GM19455 (cell line): ENCODE measurements around the gene PRKCE.

Source experiments
- ATAC-seq: cut with Tn5 transposase; IDR thresholded peaks from one replicate; pipeline ENCODE4 v1.9.1; 2021; ENCODE audit not compliant: unreplicated experiment

PRKCE gene

GRCh38 chr2:45950606-45951005 is 299.1 kb downstream of the PRKCE start:
- ATAC-seq = no peak

- ATAC-seq = no peak
Measured at GRCh38 chr2:45951025-45951727, 299.7 kb downstream of the PRKCE start.

GRCh38 chr2:45952591-45952990 is 301.1 kb downstream of the PRKCE start:
- no peak for ATAC-seq

GRCh38 chr2:45953376-45954027 is 302.0 kb downstream of the PRKCE start:
- ATAC-seq = no peak

GRCh38 chr2:45954233-45954850 is 302.9 kb downstream of the PRKCE start:
- no peak for ATAC-seq

- no peak for ATAC-seq
Measured at GRCh38 chr2:45957533-45958227, 306.2 kb downstream of the PRKCE start.

GRCh38 chr2:45960057-45960863 is 308.8 kb downstream of the PRKCE start:
- ATAC-seq = no peak

GRCh38 chr2:45962177-45962921 is 310.9 kb downstream of the PRKCE start:
- ATAC-seq = no peak

- ATAC-seq = no peak
Measured at GRCh38 chr2:45963816-45964215, 312.3 kb downstream of the PRKCE start.

- ATAC-seq = no peak
Measured at GRCh38 chr2:45964223-45964841, 312.9 kb downstream of the PRKCE start.

- ATAC-seq = no peak
Measured at GRCh38 chr2:45964906-45965305, 313.4 kb downstream of the PRKCE start.

- no peak for ATAC-seq
Measured at GRCh38 chr2:45965871-45966498, 314.5 kb downstream of the PRKCE start.

GRCh38 chr2:45968946-45969584 is 317.6 kb downstream of the PRKCE start:
- no peak for ATAC-seq

- no peak for ATAC-seq
Measured at GRCh38 chr2:45973426-45973825, 322.0 kb downstream of the PRKCE start.

GRCh38 chr2:45974056-45974455 is 322.6 kb downstream of the PRKCE start:
- ATAC-seq = peak; percentile 92

- no peak for ATAC-seq
Measured at GRCh38 chr2:45974762-45975408, 323.4 kb downstream of the PRKCE start.

GRCh38 chr2:45975752-45976517 is 324.5 kb downstream of the PRKCE start:
- no peak for ATAC-seq
